Esophagus muscularis mucosa (tissue), 4 donors: ENCODE results near the gene NAPA. TPM values are rescaled to one million over a fixed set of nuclear protein-coding genes. Genes with fewer than 3 reads are reported as not detected.
"Not testable (repeated sequence)": the region's sequence is repeated elsewhere in the genome, so short reads cannot be mapped to it uniquely, and the experiment has no call there.

Experiments used
- DNase-seq: peaks from one replicate; pipeline ENCODE4 v3.0.0-alpha.2; 2017; ENCODE audit errors: extremely low spot score
- H3K27ac ChIP-seq, 4 donors: fragments of 200-600 bp; sonication (generic); replicated peaks in 1 of 4; 1 replicate in 3 of 4; 2 replicates in 1 of 4; pipeline ENCODE4 v1.5.1; 2016 to 2019; ENCODE audit warnings: mild to moderate bottlenecking in 1 of 4
- H3K27me3 ChIP-seq, 4 donors: fragments of 200-600 bp; sonication (generic); one replicate each; pipeline versions ENCODE4 v1.5.1 to v1.6.0; 2016 to 2019
- H3K36me3 ChIP-seq, 4 donors: fragments of 200-600 bp; sonication (generic); one replicate each; pipeline ENCODE4 v1.5.1; 2016 to 2019
- H3K4me1 ChIP-seq, 4 donors: fragments of 200-600 bp; sonication (generic); one replicate each; pipeline ENCODE4 v1.5.1; 2016 to 2019
- H3K4me3 ChIP-seq, 4 donors: fragments of 200-600 bp; sonication (generic); 1 replicate in 2 of 4; 2 replicates in 2 of 4; pipeline ENCODE4 v1.5.1; 2016 to 2019; ENCODE audit warnings: mild to moderate bottlenecking in 4 of 4, moderate library complexity in 1 of 4
- H3K9me3 ChIP-seq, 4 donors: fragments of 200-600 bp; sonication (generic); 1 replicate in 3 of 4; 2 replicates in 1 of 4; pipeline ENCODE4 v1.5.1; 2016 to 2019
- EP300 ChIP-seq: sonication (generic); formaldehyde crosslinking; IDR thresholded peaks from one replicate; pipeline ENCODE4 v1.6.1; 2017; ENCODE audit warnings: antibody characterized with exemption
- POLR2A ChIP-seq: fragments of 450-650 bp; IDR thresholded peaks from one replicate; pipeline ENCODE4 v1.6.1; 2017; ENCODE audit warnings: antibody characterized with exemption, moderate library complexity, mild to moderate bottlenecking, low read depth
- POLR2AphosphoS5 ChIP-seq, 2 donors: sonication (generic); formaldehyde crosslinking; IDR thresholded peaks; one replicate each; pipeline ENCODE4 v1.6.1; 2017; ENCODE audit warnings: antibody characterized with exemption in 2 of 2
- WGBS: methylation state at CpG from one replicate; pipeline ENCODE4 v1.1.5; 2018; 5-methylcytosine and 5-hydroxymethylcytosine counted together
- intact Hi-C: fragments of 100-400 bp; cut with DNase I; formaldehyde crosslinking; loops from one replicate; pipeline ENCODE4 v1.15.1; 2023
- total RNA-seq, 4 donors: library from RNA; depleted of rRNA; stranded (reverse); fragments of >200 nt; gene quantifications; one replicate each; pipeline versions ENCODE4 v1.1.0 to v1.2.1, GENCODE V29; 2016
- TF ChIP-seq, protein P1 (sequence below), 3 experiments: fragments of 200-600 bp in 2 of 3; fragments of 450-650 bp in 1 of 3; sonication (generic) in 2 of 3; IDR thresholded peaks; one replicate each; pipeline ENCODE4 v1.5.1; 2017 to 2019; ENCODE audit warnings: antibody characterized with exemption in 3 of 3, mild to moderate bottlenecking in 2 of 3, moderate library complexity in 1 of 3

The NAPA gene
- total RNA-seq, 4 donors from 2014 or later, result 109 to 164 (median 148) TPM

DNA sequence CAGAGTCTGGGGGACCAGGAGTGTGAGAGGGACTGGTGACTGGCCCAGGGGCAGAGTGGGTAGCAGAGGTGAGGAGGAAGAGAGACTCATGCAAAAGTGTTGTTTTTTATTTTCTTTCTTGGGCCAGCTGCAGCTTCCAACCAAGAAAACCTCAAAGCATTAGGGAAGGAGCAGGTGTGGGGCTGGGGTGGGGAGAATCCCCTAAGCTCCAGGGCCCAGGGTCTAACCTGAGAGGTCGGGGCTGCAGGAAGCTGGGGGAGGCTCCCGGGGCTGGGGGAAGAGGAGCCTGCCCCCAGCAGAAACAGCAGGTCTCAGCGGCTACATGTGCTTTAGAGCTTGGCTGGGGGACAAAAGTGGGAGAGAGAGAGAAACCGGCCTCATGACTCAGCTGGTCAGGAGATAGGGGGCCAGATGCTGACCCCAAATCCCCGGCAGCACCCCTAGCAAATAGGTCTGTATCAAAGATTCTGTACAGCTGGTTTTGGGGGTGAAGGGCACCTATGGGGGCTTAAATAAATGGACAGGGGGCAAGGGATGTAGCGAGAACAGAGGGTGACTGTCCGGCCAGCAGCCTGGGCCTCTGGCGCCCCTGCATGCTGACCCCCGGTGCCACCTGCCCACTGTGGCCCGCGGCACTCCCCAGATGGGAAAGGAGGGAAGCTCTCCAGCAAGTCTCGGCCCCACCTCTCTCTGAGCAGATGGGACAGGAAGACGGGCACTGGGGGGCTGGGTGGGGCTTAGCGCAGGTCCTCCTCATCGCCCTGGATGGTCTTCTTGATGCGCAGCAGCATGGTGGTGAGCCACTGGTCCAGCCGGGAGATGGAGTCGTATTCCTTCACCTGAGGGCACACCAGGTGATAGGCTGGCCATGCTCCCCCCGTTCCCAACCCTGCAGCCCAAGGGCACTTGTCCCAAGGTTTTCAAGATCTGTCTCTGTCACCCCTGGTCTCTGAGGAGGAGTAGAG is 27.0 kb downstream of the NAPA start:
- no peak for DNase-seq
- Histone ChIP-seq H3K36me3 (peaks cover 28 to 77% (median 64%) of the 10 kb centered on the region in 4 donors), H3K4me1 (peaks cover 9 to 21% (median 17%) of the 10 kb centered on the region in 4 donors), H3K9me3 (no peaks in the 10 kb centered on the region), H3K27ac (no peak overlapping the region), H3K4me3 (no peak overlapping the region), H3K27me3 (no peaks in the 10 kb centered on the region)
- TF ChIP-seq EP300 (no peak), POLR2AphosphoS5 (IDR thresholded peaks at IDR 0.05) (no peak), POLR2A (no peak)
- TF ChIP-seq, protein P1, sequence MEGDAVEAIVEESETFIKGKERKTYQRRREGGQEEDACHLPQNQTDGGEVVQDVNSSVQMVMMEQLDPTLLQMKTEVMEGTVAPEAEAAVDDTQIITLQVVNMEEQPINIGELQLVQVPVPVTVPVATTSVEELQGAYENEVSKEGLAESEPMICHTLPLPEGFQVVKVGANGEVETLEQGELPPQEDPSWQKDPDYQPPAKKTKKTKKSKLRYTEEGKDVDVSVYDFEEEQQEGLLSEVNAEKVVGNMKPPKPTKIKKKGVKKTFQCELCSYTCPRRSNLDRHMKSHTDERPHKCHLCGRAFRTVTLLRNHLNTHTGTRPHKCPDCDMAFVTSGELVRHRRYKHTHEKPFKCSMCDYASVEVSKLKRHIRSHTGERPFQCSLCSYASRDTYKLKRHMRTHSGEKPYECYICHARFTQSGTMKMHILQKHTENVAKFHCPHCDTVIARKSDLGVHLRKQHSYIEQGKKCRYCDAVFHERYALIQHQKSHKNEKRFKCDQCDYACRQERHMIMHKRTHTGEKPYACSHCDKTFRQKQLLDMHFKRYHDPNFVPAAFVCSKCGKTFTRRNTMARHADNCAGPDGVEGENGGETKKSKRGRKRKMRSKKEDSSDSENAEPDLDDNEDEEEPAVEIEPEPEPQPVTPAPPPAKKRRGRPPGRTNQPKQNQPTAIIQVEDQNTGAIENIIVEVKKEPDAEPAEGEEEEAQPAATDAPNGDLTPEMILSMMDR (IDR thresholded peaks at IDR 0.05), result no peak
- 63% methylated on average over 5 of the region's 19 CpGs for WGBS
- intact Hi-C loops, result no loop called here

DNA sequence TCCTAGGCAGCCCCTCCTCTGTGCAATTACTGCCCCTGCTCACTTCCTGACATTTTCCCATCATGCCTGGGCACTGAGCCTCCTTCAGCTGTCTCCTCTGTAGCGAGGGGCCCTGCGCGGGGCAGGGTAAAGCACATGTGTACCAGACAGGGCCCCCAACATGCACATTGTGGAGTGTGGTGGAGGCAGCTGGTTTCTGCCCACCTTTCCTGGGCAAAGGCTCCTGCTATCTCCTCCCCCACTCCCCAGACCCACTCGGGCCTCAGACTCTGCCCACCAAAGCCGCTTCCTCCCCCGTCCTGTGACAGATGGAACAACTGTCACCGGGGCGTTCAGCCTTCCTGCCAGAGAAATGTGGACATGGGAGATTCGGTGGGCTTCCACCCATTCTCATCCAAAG is 28.0 kb downstream of the NAPA start:
- Histone ChIP-seq H3K27me3 (no peaks in the 10 kb centered on the region), H3K36me3 (peaks cover 25 to 67% (median 55%) of the 10 kb centered on the region in 4 donors), H3K4me1 (peaks cover 9 to 21% (median 17%) of the 10 kb centered on the region in 4 donors), H3K27ac (no peak overlapping the region), H3K4me3 (no peak overlapping the region), H3K9me3 (no peaks in the 10 kb centered on the region)
- intact Hi-C loops, result no loop called here
- DNase-seq, result no peak
- 72% methylated on average over 9 of the region's 9 CpGs for WGBS
- TF ChIP-seq EP300, result no peak
- TF ChIP-seq POLR2AphosphoS5 (IDR thresholded peaks at IDR 0.05), result no peak
- TF ChIP-seq POLR2A, result no peak
- TF ChIP-seq, protein P1 (IDR thresholded peaks at IDR 0.05), result no peak

DNA sequence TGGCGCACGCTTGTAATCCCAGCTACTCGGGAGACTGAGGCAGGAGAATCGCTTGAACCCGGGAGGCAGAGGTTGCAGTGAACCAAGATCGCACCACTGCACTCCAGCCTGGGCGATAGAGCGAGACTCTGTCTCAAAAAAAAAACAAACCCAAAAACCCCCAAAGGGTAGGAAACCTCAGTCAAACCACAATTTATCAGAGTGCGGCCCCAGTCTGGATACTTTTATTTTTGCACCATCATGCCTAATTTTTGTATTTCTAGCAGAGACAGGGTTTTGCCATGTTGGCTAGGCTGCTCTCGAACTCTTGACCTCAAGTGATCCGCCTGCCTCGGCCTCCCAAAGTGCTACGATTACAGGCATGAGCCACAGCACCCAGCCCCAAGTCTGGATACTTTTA is 28.6 kb downstream of the NAPA start:
- Histone ChIP-seq H3K4me1 (peaks cover 9 to 21% (median 17%) of the 10 kb centered on the region in 4 donors), H3K36me3 (peaks cover 20 to 61% (median 48%) of the 10 kb centered on the region in 4 donors)
- H3K4me3 ChIP-seq, DNase-seq, intact Hi-C loops, H3K27me3 ChIP-seq, H3K9me3 ChIP-seq, H3K27ac ChIP-seq: not testable (repeated sequence)
- WGBS, result 79% methylated on average over 13 of the region's 13 CpGs

DNA sequence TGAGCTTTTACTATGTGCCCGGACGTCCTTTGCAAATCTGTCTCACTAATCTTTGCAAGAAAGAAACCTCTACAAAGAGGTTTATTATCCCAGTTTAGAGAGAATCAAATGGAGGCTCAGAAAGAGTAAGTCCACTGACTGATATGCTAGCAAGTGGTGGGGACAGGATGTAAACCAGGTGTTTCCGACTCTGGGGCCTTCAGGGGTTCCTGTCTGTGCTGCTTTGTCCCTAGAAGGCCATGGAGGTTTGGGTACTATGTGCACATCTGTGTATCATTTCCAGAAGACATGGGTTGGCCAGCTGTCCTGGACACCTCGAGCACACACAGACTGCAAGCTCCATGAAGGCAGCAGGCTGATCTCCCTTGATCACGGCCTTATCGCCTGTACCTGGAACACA is 29.7 kb downstream of the NAPA start:
- Histone ChIP-seq H3K9me3 (no peaks in the 10 kb centered on the region), H3K4me1 (peaks cover 10 to 23% (median 19%) of the 10 kb centered on the region in 4 donors), H3K27me3 (peaks cover 0 to under 1% (median 0%) of the 10 kb centered on the region in 4 donors), H3K36me3 (peaks cover 14 to 51% (median 39%) of the 10 kb centered on the region in 4 donors), H3K4me3 (no peak overlapping the region), H3K27ac (peak overlapping the region; percentile 85 to 90 (median 89))
- intact Hi-C loops, result no loop called here
- TF ChIP-seq, protein P1 (IDR thresholded peaks at IDR 0.05), result no peak
- TF ChIP-seq POLR2AphosphoS5 (IDR thresholded peaks at IDR 0.05) (no peak), POLR2A (no peak), EP300 (no peak)
- DNase-seq, result no peak
- WGBS, result 87% methylated on average over 5 of the region's 6 CpGs
